Glutamatergic neuron (in vitro differentiated cells): ENCODE results near the gene ZGLP1. TPM values are rescaled to one million over a fixed set of nuclear protein-coding genes. Genes with fewer than 3 reads are reported as not detected.

Source experiments
- DNase-seq: peaks from one replicate; pipeline ENCODE4 v3.0.0; 2022
- H3K27ac Mint-ChIP-seq: one replicate; pipeline ENCODE4 v1.8.0; 2020; ENCODE audit warnings: mild to moderate bottlenecking, mixed read lengths, inconsistent platforms; ENCODE audit not compliant: unreplicated experiment
- H3K27me3 Mint-ChIP-seq: one replicate; pipeline ENCODE4 v1.8.0; 2020; ENCODE audit warnings: mild to moderate bottlenecking, moderate library complexity, mixed read lengths, inconsistent platforms; ENCODE audit not compliant: unreplicated experiment
- H3K36me3 Mint-ChIP-seq: one replicate; pipeline ENCODE4 v1.8.0; 2020; ENCODE audit warnings: mild to moderate bottlenecking, mixed read lengths, inconsistent platforms; ENCODE audit not compliant: unreplicated experiment
- H3K4me1 Mint-ChIP-seq: one replicate; pipeline ENCODE4 v1.8.0; 2020; ENCODE audit warnings: mild to moderate bottlenecking, low read depth, mixed read lengths, inconsistent platforms; ENCODE audit not compliant: unreplicated experiment
- H3K4me3 Mint-ChIP-seq: one replicate; pipeline ENCODE4 v1.8.0; 2020; ENCODE audit warnings: mild to moderate bottlenecking, mixed read lengths, inconsistent platforms; ENCODE audit not compliant: unreplicated experiment
- H3K9me3 Mint-ChIP-seq: one replicate; pipeline ENCODE4 v1.8.0; 2020; ENCODE audit warnings: mild to moderate bottlenecking, moderate library complexity, mixed read lengths, inconsistent platforms; ENCODE audit not compliant: unreplicated experiment
- total RNA-seq: library from RNA; stranded (reverse); fragmentation: NEBNext Ultra II Directional; extraction: Animal tissue kit (Norgen Biotek cat#: 25700); gene quantifications from one replicate; pipeline ENCODE4 v1.2.1, GENCODE V29; 2021; ENCODE audit not compliant: unreplicated experiment
- TF ChIP-seq, protein P1 (sequence below): fragments of 200-600 bp; sonication (generic); IDR thresholded peaks from one replicate; pipeline ENCODE4 v1.5.0; 2021; ENCODE audit not compliant: partially characterized antibody, unreplicated experiment

The ZGLP1 gene
- total RNA-seq, 1 donor from 2014 or later: 9.4 TPM

DNA sequence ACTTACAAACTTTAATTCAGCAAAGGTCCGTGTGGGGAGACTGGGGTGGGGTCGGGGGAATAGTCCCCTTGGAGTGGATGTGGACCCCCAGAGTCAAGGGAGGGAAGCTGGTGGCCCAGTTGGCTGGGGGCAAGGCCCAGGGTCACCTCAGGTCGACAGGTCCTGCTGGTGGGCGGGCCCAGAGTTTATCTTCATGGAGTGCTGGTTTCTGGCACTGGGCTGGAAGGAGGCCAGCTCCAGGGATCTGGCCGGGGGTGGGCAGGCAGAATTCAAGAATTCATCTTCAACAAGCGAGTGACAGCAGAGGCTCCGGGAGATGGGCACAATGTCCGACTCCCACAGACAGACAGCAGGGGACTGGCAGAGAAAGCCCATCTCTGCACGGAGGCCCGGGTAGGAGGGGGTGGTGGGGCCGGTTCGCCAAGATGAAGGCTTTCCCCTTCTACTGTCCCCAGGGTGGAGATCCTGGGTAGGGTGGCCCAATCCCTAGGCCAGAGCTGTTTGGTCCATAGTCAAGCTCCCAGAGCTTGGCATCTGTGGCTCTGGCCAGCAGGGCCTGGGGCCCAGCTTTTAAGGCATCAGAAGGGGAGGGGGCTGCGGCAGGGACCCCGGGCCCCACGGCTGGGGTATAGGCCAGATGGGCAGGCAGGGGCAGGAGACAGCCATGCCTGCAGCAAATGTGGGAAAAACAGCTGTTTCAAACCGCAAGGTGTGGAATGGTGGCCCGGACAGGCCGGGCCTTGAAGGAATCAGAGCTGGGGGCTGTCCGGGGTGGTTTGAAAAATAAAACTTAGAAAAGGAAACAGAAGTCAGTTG is 6.8 kb upstream of the ZGLP1 start:
- H3K4me1 Mint-ChIP-seq: peaks cover 5% of the 10 kb centered on the region

DNA sequence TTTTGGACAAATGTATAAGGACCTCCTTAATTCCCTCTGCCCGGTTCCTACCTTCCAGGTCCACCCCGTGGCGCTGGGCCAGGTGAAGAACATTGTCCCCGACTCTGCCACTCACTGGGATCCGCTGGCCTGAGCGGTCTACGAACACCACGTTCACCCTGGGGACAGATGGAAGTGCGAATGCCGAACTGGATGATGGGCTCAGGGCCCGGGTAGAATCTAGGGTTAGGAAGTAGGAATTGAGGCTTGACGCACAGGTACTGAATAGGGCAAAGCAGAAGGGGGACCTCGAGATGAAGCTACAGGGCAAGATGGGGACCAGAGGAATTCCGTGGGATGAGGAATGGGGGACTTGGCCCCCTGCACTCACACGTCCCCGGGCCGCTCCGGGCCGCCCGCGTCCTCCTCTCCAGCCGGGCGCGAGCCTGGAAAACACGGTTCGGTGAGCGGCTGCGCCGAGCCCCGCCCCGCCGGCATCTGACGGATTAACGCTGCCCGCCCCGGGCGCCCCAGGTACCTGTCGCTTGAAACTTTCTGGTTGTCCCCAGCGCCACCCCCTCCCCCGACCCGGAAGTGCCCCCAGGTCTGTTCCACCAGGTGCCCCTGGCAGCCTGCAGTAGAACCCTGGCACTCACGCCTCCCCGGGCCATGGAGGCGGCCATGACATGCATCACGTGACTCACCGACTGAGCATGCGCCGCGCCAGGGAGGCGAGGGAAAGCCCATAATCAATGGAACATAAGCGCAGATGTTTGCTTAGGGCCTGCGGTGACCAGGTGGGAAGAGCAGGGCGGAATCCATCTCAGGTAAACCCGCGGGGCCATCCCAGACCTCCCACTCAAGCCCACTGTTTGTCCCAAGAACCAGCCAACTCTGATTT is 6.0 kb upstream of the ZGLP1 start, which contains the start of gene FDX2:
Gene FDX2, minus strand, starts transcription at position 681 of the 880 bp plus-strand sequence. Its CDS starts 19 bp downstream, at position 662.
- H3K4me3 Mint-ChIP-seq: peak within 1 kb of the TSS; percentile 96
- TF ChIP-seq, protein P1, sequence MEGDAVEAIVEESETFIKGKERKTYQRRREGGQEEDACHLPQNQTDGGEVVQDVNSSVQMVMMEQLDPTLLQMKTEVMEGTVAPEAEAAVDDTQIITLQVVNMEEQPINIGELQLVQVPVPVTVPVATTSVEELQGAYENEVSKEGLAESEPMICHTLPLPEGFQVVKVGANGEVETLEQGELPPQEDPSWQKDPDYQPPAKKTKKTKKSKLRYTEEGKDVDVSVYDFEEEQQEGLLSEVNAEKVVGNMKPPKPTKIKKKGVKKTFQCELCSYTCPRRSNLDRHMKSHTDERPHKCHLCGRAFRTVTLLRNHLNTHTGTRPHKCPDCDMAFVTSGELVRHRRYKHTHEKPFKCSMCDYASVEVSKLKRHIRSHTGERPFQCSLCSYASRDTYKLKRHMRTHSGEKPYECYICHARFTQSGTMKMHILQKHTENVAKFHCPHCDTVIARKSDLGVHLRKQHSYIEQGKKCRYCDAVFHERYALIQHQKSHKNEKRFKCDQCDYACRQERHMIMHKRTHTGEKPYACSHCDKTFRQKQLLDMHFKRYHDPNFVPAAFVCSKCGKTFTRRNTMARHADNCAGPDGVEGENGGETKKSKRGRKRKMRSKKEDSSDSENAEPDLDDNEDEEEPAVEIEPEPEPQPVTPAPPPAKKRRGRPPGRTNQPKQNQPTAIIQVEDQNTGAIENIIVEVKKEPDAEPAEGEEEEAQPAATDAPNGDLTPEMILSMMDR: no peak
- peaks cover 4% of the 10 kb centered on the region for H3K36me3 Mint-ChIP-seq
- peaks cover 5% of the 10 kb centered on the region for H3K4me1 Mint-ChIP-seq
- peaks cover 8% of the 10 kb centered on the region for H3K27me3 Mint-ChIP-seq
- H3K27ac Mint-ChIP-seq: peak within 1 kb of the TSS; percentile 95
- peak; percentile 94 for DNase-seq
- H3K9me3 Mint-ChIP-seq: peaks cover 7% of the 10 kb centered on the region

More for the DNA sequence above, 6.8 kb upstream of the ZGLP1 start:
- Mint-ChIP-seq H3K36me3 (peaks cover 4% of the 10 kb centered on the region), H3K9me3 (peaks cover 7% of the 10 kb centered on the region), H3K27ac (peak overlapping the region; percentile 95), H3K4me3 (peak overlapping the region; percentile 76), H3K27me3 (peaks cover 8% of the 10 kb centered on the region)
- DNase-seq: no peak
- TF ChIP-seq, protein P1: no peak

DNA sequence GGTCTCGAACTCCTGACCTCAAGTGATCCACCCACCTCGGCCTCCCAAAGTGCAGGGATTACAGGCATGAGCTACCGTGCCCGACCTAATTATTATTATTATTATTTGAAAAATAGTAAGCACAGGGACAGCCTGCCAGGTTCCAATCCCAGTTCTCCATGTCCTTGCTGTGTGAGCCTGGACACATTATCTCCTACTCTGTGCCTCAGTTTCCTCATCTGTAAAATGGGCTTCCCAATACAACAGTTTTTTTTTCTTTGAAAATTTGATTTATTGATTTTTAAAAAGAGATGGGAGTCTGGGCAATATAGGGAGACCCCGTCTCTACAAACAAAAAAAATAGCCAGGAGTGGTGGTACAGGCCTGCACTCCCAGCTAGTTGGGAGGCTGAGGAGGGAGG is 3.3 kb downstream of the ZGLP1 start:
- Mint-ChIP-seq H3K4me1 (peaks cover 4% of the 10 kb centered on the region), H3K36me3 (no peaks in the 10 kb centered on the region), H3K9me3 (peaks cover 2% of the 10 kb centered on the region), H3K27ac (no peak overlapping the region), H3K27me3 (peaks cover 5% of the 10 kb centered on the region), H3K4me3 (no peak overlapping the region)
- TF ChIP-seq, protein P1: no peak
- no peak for DNase-seq

DNA sequence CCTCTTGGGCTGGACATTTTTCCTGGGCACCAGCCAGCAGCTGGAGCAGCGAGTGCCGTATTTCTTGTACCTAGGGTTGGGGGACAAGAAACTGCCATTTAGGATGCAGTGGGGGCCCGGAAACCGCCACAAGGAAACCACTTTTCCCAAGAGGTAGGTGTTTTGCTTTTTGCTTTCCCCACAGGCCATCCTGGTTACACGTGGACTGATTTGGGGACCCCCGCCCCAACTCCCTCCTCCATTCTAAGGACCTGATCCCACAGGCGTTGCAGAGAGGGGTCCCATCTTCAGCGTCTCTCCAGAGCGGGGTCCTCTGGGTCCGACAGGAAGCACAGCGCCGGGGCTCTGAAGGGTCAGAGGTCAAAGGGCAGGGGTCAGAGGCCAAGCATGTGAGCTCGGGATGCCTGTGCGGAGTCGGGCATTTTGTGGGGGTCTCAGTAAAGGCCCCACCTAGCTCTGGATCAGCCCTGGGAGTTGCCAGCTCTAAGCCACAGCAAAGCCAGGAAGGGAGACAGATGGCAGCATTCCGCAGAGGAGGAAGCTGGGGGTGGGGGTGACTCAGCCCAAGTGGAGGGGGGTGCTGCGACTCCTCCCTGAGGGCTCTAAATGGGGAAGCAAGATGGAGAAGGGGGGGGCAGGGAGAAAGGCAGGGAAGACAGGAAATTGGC is 4.3 kb downstream of the ZGLP1 start:
- DNase-seq: no peak
- Mint-ChIP-seq H3K36me3 (no peaks in the 10 kb centered on the region), H3K4me1 (peaks cover 4% of the 10 kb centered on the region), H3K27me3 (peaks cover 7% of the 10 kb centered on the region), H3K9me3 (peaks cover 2% of the 10 kb centered on the region), H3K4me3 (no peak overlapping the region), H3K27ac (no peak overlapping the region)
- TF ChIP-seq, protein P1: no peak
